GM18508 (cell line): ENCODE data around the gene TIMM22.
"Not testable (repeated sequence)": the region's sequence is repeated elsewhere in the genome, so short reads cannot be mapped to it uniquely, and the experiment has no call there.

Experiments used
- ATAC-seq: cut with Tn5 transposase; IDR thresholded peaks from one replicate; pipeline ENCODE4 v1.9.1; 2021; ENCODE audit warnings: moderate number of reproducible peaks; ENCODE audit not compliant: insufficient read depth, unreplicated experiment

The TIMM22 gene

DNA sequence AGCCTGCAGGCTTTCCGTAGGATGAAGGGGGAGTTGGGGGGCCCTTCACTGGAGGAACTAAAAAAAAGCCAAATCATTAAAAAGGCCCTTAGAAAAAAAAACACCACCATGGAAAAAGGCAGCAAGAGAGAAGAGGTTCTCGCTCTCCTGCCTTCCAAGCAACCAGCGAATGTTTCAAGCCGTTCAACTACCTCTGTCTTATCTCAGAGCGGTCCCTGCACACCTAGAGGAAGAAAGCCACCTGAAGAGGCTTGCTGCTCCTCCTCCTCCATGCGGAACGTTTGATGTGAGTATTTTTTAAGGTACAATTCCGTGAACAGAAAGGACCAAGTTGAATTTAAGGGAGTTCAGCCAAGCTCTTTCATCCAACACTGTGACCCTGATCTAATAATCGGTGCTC is 26.6 kb upstream of the TIMM22 start:
- no peak for ATAC-seq

DNA sequence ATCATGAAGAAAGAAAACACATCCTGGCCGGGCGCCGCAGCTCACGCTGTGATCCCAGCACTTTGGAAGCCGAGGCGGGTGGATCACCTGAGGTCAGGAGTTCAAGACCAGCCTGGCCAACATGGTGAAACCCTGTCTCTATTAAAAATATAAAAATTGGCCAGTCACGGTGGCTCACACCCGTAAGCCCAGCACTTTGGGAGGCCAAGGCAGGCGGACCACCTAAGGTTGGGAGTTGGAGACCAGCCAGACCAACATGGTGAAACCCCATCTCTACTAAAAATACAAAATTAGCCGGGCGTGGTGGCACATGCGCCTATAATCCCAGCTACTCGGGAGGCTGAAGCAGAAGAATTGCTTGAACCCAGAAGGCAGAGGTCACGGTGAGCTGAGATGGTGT is 25.1 kb upstream of the TIMM22 start:
- ATAC-seq: not testable (repeated sequence)

DNA sequence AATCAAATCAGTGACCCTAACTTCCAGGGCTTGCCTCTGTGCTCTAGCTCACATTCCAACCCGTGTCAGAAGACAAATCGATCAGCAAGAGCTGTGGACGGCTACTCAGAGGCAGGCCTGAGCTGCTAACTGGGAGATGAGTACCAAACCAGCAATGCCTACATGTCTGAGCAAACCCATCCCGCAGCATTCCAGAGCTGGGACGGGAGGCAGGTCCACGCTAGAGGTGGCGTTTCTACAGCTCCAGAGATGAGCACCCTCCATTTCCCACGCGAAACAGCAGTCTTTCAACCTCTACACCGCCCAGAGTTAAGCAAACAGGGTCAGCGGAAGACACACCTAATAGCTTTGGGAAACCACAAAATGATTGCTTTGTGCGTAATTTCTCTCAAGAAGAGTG is 23.9 kb upstream of the TIMM22 start:
- ATAC-seq: no peak

DNA sequence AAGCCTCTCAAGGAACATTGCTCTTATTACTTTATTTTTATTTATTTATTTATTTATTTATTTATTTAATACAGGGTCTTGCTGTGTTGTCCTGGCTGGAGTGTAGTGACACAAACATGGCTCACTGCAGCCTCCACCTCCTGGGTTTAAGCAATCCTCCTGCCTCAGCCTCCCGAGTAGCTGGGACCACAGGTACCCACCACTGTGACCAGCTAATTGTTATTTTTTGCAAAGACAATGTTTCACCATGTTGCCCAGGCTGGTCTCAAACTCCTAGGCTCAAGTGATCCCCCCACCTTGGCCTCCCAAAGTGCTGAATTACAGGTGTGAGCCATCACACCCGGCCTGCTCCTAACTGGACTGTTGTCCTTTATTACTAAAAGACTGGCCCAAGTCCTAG is 22.2 kb upstream of the TIMM22 start:
- ATAC-seq: not testable (repeated sequence)

DNA sequence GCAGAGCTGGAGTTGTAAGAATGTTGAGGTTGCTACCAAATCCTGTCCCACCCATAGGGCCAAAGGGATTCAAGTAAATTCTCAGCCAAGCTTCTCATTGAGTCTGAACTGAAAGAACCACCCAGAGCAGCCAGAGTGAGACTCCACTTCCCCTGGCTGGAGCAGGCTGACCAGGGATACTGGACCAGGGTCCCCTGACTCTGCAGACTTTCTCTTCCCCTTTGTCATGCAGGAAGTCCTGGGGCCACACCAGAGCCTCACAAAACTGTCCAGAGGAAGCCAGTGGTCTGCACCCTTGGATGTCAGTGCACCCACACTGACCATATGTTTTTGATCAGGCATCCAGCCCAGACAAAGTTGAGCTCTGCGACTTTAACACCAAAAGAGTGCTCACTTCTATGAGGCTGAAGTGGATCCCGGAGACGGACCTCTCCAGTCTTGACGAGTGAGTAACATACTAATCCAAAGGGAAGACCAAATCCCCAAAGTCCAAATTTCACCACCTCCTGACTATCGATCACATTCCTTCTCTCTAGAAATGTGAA is 21.5 kb upstream of the TIMM22 start:
- no peak for ATAC-seq

DNA sequence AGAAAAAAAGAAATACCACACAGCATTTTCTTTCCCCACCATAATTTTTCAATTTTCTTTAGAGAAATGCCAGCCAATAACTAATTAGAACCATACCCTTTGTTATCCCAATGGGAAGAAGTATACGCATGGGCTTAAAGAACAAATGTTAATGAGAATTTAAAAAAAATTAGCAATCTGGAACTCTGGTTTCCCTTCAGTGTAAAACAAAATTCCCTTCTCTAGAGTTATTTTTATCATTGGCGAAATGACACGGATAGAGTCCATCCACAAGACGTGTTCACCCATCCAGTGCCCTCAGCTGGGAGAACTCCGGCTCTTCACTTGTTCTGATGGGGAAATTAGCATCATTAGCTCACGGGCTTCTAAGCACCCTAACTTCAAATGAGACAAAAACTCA is 20.6 kb upstream of the TIMM22 start:
- ATAC-seq: no peak

DNA sequence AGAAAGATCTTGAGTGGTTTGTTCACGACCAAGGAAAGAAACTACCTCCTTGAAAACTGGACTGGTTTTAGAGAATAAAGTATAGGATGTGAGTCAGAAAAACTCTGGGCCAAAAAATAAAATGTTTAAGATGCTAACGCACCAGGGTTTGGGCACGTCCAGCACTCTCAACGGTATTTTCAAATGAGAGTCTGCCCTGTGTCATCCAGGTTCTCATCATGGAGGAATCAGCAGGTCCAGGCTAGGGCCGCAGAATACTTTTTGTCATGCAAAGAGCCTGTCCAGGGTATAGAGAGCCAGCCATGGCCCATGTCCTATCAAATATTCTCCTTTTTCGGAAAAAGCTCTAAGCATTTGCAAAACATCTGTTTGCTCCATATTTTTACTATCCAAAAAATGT is 19.8 kb upstream of the TIMM22 start:
- ATAC-seq: no peak

DNA sequence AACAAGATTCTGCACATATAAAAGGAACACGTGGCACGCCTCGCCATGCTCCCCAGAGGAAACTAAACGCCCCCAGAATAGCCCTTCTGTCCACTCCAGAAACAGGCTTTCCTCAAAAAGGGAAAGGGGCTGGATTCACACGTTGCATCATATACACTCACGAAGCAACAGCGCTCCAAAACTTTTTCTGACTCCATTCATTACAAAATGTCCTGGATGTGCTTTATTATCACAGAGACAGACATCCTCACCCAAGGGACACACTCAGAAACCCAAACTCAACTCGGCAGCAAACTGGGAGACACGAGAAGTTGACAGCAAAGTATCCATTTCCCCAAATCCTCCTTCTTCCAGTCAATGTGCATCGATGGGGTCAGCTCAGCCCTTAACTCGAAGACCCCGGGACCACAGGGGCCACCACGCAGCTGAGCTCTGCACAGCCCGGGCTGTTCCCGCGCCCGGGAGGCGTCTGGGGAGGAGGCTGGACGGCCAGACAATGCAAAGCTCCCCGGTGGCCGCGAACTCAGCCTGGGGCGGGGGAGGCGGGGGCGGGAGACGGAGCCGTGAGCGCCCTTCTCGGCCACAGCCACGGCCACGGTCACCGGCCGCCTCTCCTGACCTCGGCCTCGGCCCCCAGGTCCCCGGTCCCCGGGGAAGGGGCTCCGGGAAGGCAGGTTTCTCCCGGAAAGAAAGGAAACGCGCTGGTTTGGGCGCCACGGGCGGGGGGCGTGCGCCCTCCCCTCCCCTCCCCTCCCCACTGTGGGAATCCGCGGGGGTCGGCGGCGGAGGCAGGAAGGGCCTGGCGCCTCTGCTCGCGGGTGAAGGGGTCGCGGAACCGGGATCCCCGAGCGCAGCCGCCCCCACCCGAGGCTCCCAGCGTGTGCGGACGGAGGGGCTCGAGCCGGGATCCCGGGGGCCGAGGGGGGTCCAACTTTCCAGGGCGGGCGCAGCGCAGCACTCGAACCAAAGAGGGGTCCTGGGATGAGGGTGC is 18.5 kb upstream of the TIMM22 start:
- ATAC-seq: no peak

DNA sequence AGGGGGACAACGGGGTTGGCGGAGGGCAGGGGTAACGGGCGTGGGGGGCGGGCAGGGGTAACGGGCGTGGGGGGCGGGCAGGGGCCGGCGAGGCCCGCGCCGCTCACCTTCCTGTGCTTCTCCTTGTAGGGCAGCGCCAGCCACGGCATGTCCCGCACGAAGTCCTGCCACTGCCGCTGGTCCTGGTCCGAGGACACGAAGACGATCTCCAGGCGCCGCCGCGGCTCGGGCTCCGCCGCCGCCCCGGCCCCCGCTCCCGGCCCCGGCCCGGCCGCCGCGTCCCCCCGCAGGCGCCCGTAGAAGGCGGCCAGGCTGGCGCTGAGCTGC is 17.8 kb upstream of the TIMM22 start:
- no peak for ATAC-seq

DNA sequence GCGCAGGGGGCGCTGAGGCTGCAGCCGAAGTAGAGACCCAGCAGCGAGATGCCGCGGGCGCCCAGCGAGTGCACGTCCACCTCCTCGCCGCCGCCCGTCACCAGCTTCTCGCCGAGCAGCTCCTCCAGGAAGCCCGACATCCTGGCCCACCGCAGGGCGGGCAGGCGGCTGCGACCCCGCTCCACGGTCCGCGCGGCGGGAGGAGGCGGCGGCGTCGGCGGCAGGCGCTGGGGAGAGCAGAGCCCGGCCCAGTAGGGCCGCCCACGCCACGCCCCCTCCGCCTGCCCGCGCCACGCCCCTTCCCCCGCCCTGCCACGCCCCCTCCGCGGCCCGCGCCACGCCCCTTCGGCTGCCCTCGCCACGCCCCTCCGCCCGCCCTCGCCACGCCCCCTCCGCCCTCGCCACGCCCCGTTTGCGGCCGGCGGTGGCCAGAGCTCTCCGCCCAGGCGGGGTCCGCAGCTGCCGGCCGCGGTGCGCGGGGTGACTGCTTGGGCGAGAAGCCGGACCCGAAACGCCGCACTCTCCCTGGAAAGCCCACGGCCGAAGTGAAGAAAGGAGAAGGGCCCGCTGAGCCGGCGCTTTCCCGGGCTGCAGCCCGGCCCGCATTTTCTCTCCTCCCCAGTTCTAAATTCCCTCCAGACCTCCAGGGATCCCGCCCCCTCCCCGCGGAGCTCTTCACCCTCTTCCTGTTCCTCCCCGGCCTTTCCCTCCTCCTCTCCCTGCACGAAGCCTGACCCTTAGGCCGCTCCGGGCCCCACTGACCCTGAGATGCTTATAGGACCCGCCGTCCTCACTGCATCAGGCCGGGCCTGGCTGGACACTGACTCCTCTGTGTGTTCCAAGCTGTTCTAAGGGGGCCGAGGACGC is 17.2 kb upstream of the TIMM22 start, which contains the start of gene NXN:
NXN (minus strand) TSS at position 238 of the 867 bp plus-strand sequence.
- ATAC-seq: no peak

DNA sequence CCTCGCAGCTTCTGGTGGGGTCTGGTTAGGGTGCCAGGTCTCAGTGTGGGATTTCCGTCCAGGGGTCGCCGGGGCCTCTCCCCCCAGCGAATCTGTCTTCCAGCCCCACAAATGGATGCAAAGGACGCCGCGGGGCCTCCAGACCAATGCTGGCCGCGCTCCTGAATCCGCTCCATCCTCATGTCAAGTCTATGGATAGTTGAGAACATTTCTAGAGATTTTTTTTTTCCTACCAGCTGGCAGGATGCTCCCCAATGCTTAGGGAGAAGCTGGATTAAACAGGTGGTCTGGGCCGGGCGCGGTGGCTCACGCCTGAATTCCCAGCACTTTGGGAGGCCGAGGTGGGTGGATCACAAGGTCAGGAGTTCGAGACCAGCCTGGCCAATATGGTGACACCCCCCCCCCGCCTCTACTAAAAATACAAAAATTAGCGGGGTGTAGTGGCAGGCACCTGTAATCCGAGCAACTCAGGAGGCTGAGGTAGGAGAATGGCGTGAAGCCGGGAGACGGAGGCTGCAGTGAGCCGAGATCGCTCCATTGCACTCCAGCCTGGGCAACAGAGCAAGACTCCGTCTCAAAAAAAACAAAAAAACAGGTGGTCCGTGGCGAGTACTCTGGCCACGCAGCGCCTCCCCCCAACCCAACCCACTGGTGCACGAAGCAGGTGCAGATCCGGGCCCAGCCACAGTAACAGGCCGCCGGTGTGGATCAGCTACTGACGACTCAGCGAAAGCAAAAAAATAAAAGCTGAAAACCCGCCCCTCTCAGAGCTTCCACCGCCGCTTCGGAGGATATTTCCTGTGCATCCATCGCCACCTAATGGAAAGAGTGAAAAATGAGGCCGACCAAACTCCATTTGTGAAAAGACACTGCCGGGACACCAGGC is 16.3 kb upstream of the TIMM22 start:
- ATAC-seq: no peak

DNA sequence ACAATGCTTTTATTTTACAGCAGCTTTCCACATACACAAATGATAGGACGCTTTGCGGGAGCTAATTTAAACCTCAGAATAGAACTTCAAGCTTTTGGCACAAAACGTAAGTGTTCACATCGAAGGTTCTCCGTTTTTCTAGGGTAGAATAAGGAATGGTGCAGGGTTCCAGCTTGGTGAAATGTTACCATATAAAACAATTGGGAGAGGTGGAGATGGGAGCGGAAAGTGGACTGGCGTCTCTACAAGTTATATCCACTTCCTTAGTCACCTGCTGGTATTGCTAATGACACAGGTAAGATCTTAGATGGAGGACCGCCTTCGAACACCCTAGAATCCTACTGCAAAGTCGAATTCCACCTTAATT is 15.7 kb upstream of the TIMM22 start:
- no peak for ATAC-seq

DNA sequence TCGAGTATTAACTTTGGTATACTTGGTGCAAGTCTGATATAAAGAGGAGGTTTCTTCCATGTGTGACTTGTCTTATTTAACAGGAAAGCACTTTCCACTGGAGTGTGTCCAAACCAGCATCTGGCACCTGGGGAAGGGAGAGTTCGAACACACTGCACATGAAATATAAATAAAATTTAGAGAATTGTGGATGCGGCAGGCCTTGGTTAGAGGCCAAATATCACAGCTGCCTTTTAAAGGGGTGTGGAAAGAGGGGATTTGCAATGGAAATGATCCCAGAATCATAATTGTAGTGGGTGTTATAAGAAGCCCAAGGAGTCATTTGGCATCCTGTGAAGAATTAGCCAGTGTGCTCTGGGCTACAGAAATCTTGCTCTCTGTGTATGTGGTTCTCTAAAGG is 13.0 kb upstream of the TIMM22 start:
- ATAC-seq: no peak

DNA sequence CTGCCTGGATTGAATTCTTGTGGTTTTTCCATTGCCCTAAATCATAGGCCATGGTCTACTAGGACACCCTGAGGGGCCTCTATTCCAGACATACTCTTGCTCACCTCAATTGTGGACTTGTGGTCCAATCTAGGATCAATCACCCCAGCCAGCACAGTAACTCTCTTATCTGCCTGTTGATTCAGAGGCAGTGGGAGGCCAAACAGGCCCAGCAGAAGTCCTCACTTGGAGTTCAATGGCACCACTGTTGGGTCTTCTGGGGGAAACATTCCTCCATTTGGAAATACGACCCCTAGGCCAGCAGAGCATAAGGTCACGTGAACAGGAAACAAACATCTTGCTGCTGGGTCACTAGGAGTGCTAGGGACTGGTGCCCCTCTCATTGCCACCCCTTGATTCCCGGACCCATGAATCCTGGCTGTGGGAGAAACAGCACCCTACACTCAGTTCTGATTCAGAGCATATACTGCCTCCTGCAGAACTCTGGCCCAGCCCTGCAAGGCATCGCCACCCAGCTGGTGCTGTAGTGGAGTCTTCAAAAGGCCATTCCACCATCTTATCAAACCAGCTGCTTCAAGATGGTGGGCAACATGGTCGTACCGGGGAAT is 10.5 kb upstream of the TIMM22 start:
- ATAC-seq: no peak

DNA sequence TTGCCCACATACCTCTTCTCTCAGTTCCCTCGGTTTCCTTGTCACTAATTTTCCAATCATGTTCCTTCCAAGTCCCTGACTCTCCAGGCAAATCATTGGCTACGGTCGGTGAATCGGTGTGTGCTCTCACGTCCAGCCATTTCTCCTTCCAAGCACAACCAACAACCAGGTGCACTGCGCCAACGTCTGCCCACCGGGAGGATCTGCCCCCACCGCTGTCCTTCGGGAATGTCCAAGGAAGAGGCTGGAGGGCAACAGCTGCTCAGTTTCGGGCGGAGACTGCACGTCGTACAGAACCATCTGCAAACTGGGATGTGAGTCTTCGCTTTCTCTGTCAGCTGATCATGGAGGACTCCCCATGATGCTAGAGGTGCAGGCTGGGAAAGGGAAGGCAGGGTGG is 9.0 kb upstream of the TIMM22 start:
- no peak for ATAC-seq

DNA sequence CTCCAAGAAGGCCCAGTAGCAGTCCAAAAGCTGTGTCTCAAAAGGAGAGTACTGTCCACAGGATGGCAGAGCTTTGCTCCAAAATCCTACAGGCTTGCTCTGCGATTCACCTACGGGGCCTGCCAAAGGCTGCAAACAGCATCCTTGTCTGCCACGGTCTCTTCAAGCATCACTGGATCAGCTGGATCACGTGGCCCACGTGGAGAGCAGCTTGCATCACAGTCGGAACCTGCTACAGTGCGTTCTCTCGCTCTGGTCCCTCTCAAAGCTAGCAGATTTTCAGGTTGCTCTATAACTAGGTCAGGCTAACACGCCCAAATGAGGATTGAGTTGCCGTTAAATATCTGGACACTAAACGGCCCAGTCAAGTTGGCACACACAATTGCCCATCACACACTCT is 8.4 kb upstream of the TIMM22 start:
- ATAC-seq: no peak

DNA sequence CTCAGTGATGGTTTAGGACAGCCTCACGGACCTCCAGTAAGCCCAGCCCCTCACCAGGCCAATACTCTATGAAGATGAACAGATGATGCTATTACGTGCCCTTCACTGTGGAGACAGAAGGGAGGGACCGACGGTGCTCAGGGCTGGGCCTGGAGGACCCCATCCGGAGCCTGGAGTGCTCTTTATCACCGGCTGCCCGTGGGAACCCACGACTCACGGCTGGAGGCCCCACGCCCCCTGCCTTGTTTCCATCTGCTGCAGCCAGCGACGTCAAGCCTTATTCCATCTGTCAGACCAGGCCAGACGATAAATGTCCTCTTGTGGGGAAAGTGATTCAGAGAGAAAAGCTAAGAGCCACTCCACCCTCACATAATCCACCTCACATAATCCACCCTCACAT is 4.0 kb upstream of the TIMM22 start:
- no peak for ATAC-seq

DNA sequence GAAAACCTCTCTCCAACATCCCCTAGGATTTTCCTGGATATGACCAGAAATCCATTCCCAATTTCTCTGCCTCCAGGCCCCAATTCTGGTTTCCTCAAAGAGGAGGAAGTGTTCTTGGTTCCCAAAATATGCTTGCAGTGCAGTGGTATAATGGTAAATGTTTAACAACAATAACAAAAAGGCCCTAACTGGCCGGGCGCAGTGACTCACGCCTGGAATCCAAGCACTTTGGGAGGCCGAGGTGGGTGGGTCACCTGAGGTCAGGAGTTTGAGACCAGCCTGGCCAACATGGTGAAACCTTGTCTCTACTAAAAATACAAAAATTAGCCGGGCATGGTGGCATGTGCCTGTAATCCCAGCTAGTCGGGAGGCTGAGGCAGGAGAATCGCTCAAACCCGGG is 1.6 kb upstream of the TIMM22 start:
- ATAC-seq: not testable (repeated sequence)

DNA sequence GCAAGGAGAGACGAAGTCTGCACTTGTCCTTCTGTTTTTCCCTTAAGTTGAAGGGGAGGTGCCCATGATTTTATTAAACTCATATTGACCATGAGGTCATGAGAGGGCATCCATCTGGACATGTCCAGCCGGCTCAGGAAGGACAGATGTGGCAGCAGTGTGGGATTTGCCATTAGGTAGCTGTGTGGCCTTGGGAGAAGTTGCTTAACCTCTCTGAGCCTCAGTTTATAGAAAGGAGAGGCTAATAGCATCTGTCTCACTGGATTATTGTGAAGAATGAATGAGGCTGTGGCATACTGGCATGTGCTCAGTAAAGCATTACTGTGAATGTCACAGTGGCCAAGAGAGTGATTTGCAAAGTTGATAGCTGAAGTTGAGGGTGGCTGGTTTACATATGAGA is 1.2 kb downstream of the TIMM22 start:
- no peak for ATAC-seq
